ENCODE results near the gene NADK2. TPM values are rescaled to one million over a fixed set of nuclear protein-coding genes. Genes with fewer than 3 reads are reported as not detected.

NADK2 gene
- total RNA-seq, 1 experiment from 2014 or later: 12.2 TPM

- H2BK20ac ChIP-seq (ENCODE audit: low read depth, low read length, poor library complexity, severe bottlenecking): no peak overlapping the region
- no peak overlapping the region for H2AK5ac ChIP-seq (ENCODE audit: insufficient read length, low read length)
- H2BK12ac ChIP-seq (ENCODE audit: insufficient read length, low read depth, low read length): no peak overlapping the region
- Mint-ChIP-seq H3K36me3 (ENCODE audit: insufficient read depth in 1 of 3, low read depth in 3 of 3) (peaks cover 0 to 16% (median 2%) of the 10 kb centered on the region in 3 experiments; a peak in 3 of 7 replicates), H3K9me3 (peaks cover 6 to 12% of the 10 kb centered on the region in 2 experiments; a peak in 3 of 5 replicates), H3K4me1 (peaks cover 25 to 31% of the 10 kb centered on the region in 2 experiments), H3K27ac (peak overlapping the region in 2 of 3 experiments; percentile 78 to 95; a peak in 3 of 7 replicates), H3K4me3 (peak overlapping the region; percentile 83 to 87), H3K27me3 (ENCODE audit: low read depth) (peaks cover 16% of the 10 kb centered on the region)
- no peak overlapping the region for H3T11ph ChIP-seq (ENCODE audit: low read length)
- TF ChIP-seq, protein P1, sequence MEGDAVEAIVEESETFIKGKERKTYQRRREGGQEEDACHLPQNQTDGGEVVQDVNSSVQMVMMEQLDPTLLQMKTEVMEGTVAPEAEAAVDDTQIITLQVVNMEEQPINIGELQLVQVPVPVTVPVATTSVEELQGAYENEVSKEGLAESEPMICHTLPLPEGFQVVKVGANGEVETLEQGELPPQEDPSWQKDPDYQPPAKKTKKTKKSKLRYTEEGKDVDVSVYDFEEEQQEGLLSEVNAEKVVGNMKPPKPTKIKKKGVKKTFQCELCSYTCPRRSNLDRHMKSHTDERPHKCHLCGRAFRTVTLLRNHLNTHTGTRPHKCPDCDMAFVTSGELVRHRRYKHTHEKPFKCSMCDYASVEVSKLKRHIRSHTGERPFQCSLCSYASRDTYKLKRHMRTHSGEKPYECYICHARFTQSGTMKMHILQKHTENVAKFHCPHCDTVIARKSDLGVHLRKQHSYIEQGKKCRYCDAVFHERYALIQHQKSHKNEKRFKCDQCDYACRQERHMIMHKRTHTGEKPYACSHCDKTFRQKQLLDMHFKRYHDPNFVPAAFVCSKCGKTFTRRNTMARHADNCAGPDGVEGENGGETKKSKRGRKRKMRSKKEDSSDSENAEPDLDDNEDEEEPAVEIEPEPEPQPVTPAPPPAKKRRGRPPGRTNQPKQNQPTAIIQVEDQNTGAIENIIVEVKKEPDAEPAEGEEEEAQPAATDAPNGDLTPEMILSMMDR (conservative IDR thresholded peaks at IDR 0.05): no peak
- no peak overlapping the region for H4K5ac ChIP-seq (ENCODE audit: insufficient read length, low read depth, low read length)
- no peak overlapping the region for H2BK15ac ChIP-seq (ENCODE audit: low read depth, low read length)
- H3K23me2 ChIP-seq (ENCODE audit: insufficient read length, low read depth, low read length, poor library complexity, severe bottlenecking): no peaks in the 10 kb centered on the region
- H2AFZ ChIP-seq (ENCODE audit: low read length): peak overlapping the region; percentile 19
- WGBS (ENCODE audit: extremely low coverage, insufficient read length, low lambda C conversion rate): no CpG with 5 or more reads among the region's 61 CpGs
- H3K14ac ChIP-seq (ENCODE audit: insufficient read depth, low read length): peak overlapping the region; percentile 91
- H3K23ac ChIP-seq (ENCODE audit: insufficient read length, low read depth, low read length): no peak overlapping the region
- H3K79me2 ChIP-seq (ENCODE audit: insufficient read depth, low read length): no peaks in the 10 kb centered on the region
- no peak overlapping the region for H4K91ac ChIP-seq (ENCODE audit: insufficient read length, low read depth, low read length)
- no peaks in the 10 kb centered on the region; the same call in 1 of the 2 replicates for H3K27me3 ChIP-seq (ENCODE audit: insufficient read depth, low read length)
- H3K4ac ChIP-seq (ENCODE audit: low read depth, low read length): no peak overlapping the region
- DNase-seq: peak; percentile 69
- H4K8ac ChIP-seq (replicated peaks; ENCODE audit: insufficient read length, low read depth, low read length): no peak overlapping the region
- no peak overlapping the region for H2BK5ac ChIP-seq (ENCODE audit: insufficient read length, low read length)
- H3K9me3 ChIP-seq (ENCODE audit: control insufficient read depth, low read depth, low read length): no peaks in the 10 kb centered on the region
- H3K18ac ChIP-seq (ENCODE audit: insufficient read length, low read depth, low read length): peak overlapping the region; percentile 84
- no peaks in the 10 kb centered on the region for H3K79me1 ChIP-seq (ENCODE audit: insufficient read depth, low read depth, low read length, poor library complexity, severe bottlenecking)
- no peak overlapping the region for H2BK120ac ChIP-seq (ENCODE audit: low read depth, low read length, poor library complexity, severe bottlenecking)
- H3K27ac ChIP-seq (ENCODE audit: insufficient read length, low read depth, low read length): no peak overlapping the region
- no peaks in the 10 kb centered on the region for H3K4me1 ChIP-seq (ENCODE audit: insufficient read depth, low read length)
- no peak overlapping the region for H3K56ac ChIP-seq (ENCODE audit: insufficient read length, low read depth, low read length)
- H4K20me1 ChIP-seq (ENCODE audit: control insufficient read depth, insufficient read depth, insufficient read length): no peaks in the 10 kb centered on the region
- peak overlapping the region; percentile 64 for H3K9ac ChIP-seq (ENCODE audit: extremely low read depth, insufficient read length, low read length)
- H3K4me2 ChIP-seq (ENCODE audit: insufficient read depth, insufficient read length, low read length): peak overlapping the region; percentile 31
Measured at GRCh38 chr5:36240779-36241630, 720 bp downstream of the NADK2 start.
